HFFc6 (cell line): ENCODE results near the gene TTLL5. TPM values are rescaled to one million over a fixed set of nuclear protein-coding genes. Genes with fewer than 3 reads are reported as not detected.

Experiments
- DNase-seq: peaks from one replicate; pipeline ENCODE4 v3.0.0-alpha.2; 2018
- H3K27ac Mint-ChIP-seq: 2 replicates; pipeline ENCODE4 v1.8.0; 2020; ENCODE audit warnings: mild to moderate bottlenecking, mixed read lengths
- H3K27me3 Mint-ChIP-seq: 2 replicates; pipeline ENCODE4 v1.8.0; 2021; ENCODE audit warnings: mild to moderate bottlenecking, moderate library complexity, mixed read lengths; ENCODE audit not compliant: insufficient read depth
- H3K36me3 Mint-ChIP-seq: 2 replicates; pipeline ENCODE4 v1.8.0; 2021; ENCODE audit warnings: low read depth, mixed read lengths
- H3K4me1 Mint-ChIP-seq: 2 replicates; pipeline ENCODE4 v1.8.0; 2020; ENCODE audit warnings: low read depth, mixed read lengths
- H3K4me3 Mint-ChIP-seq: 2 replicates; pipeline ENCODE4 v1.8.0; 2020; ENCODE audit warnings: mild to moderate bottlenecking, moderate library complexity, mixed read lengths
- H3K9me3 Mint-ChIP-seq: 2 replicates; pipeline ENCODE4 v1.8.0; 2020; ENCODE audit warnings: mild to moderate bottlenecking, mixed read lengths
- total RNA-seq, 6 experiments: library from RNA; stranded (reverse); fragmentation: NEBNext Ultra II Directional; extraction: Animal tissue kit (Norgen Biotek cat#: 25700); gene quantifications; 2 replicates in 1 of 6; 3 replicates in 5 of 6; pipeline ENCODE4 v1.2.3, GENCODE V29; 2021
- TF ChIP-seq, protein P1 (sequence below): fragments of 200-600 bp; sonication (generic); IDR thresholded peaks from 2 replicates; pipeline ENCODE4 v1.5.0; 2021; ENCODE audit warnings: antibody characterized with exemption, mild to moderate bottlenecking

The TTLL5 gene
- total RNA-seq, 6 experiments from 2014 or later: 22.0 to 28.9 (median 25.0) TPM

DNA sequence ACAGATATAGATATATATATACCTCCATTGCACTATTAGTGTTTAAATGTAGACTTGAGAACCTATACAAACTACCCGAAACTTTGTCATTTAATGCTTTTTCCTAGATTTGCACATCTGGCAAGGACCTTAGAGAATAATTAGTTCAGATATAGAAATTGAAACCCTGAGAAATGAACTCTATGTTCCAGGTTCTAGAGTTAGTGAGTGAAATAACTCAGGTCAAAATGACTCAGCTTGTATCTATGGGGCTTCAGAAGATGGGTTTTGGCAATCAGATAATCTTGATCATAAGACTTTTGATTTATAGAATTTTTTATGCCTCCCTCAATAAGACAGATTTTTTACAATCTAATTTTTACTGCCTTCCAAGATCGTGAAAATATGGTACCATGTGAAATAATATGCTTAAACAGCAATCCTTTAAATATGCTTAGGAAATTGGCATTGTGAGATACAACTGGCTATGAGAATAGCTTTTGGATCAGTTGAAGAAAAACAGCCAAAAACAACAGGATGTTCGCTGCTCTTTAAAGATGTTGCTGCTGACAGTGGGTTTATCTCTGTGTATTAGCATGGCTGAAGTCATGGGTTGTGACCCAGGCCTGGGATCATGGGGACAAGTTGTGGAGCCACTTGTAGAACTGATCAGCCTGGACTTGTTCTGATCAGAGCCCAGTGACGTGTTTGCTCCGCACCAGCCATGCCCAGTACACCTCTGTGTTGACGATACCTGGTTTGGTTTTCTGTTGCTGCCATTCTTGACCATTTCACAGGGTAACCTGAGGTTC, 63.6 kb downstream of the TTLL5 start:
- no peak overlapping the region for H3K4me3 Mint-ChIP-seq
- H3K9me3 Mint-ChIP-seq: no peaks in the 10 kb centered on the region
- no peak overlapping the region for H3K27ac Mint-ChIP-seq
- H3K4me1 Mint-ChIP-seq: peaks cover 7% of the 10 kb centered on the region; the same call in 1 of the 2 replicates
- H3K27me3 Mint-ChIP-seq: peaks cover 2% of the 10 kb centered on the region; the same call in 1 of the 2 replicates
- TF ChIP-seq, protein P1, sequence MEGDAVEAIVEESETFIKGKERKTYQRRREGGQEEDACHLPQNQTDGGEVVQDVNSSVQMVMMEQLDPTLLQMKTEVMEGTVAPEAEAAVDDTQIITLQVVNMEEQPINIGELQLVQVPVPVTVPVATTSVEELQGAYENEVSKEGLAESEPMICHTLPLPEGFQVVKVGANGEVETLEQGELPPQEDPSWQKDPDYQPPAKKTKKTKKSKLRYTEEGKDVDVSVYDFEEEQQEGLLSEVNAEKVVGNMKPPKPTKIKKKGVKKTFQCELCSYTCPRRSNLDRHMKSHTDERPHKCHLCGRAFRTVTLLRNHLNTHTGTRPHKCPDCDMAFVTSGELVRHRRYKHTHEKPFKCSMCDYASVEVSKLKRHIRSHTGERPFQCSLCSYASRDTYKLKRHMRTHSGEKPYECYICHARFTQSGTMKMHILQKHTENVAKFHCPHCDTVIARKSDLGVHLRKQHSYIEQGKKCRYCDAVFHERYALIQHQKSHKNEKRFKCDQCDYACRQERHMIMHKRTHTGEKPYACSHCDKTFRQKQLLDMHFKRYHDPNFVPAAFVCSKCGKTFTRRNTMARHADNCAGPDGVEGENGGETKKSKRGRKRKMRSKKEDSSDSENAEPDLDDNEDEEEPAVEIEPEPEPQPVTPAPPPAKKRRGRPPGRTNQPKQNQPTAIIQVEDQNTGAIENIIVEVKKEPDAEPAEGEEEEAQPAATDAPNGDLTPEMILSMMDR: no peak
- no peak for DNase-seq
- peaks cover 39% of the 10 kb centered on the region for H3K36me3 Mint-ChIP-seq

DNA sequence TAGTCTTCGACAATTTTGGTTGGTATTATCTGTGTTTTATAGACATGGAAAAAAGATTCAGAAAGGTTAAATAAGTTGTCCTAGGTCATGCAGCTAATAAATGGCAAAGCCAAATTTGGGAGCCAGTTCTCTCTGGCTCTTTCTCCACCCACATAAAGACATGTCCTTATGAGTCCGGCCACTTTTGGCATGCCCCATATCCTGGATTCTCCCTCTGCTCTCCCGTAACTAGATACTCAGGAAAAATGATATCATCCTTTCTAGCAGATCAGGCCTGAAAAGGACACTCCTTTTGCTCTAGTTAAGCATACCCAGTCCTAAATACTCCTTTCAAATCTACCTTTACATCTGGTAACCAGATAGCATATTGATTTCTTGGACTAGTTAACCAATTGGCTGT, 64.4 kb downstream of the TTLL5 start:
- DNase-seq: no peak

DNA sequence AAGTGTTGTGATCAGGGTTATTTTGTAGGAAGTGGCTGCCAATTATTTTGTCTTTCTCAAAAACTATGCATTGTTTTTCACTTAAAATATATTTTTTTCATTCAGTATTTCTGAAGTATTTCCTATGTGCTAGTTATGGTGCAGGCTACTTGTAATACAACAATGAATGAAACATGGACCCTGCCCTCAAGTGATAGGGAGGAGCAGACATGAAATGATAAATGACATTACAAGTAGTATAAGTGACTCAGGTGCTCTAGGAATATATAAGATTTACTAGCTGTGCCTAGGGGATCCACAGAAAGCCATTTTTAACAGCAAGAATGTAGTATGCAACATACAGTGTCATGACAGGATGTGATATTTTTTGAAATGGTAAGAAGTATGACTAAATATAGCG, 65.3 kb downstream of the TTLL5 start:
- no peaks in the 10 kb centered on the region for H3K4me1 Mint-ChIP-seq
- H3K36me3 Mint-ChIP-seq: peaks cover 24% of the 10 kb centered on the region
- no peak for DNase-seq
- H3K4me3 Mint-ChIP-seq: no peak overlapping the region
- H3K27me3 Mint-ChIP-seq: peaks cover 2% of the 10 kb centered on the region
- H3K9me3 Mint-ChIP-seq: no peaks in the 10 kb centered on the region
- no peak overlapping the region for H3K27ac Mint-ChIP-seq
- TF ChIP-seq, protein P1: no peak

More for the DNA sequence above, 64.4 kb downstream of the TTLL5 start:
- Mint-ChIP-seq H3K36me3 (peaks cover 32% of the 10 kb centered on the region), H3K27ac (no peak overlapping the region), H3K27me3 (peaks cover 2% of the 10 kb centered on the region), H3K9me3 (no peaks in the 10 kb centered on the region), H3K4me1 (peaks cover 6% of the 10 kb centered on the region; the same call in 1 of the 2 replicates), H3K4me3 (no peak overlapping the region)
- TF ChIP-seq, protein P1: no peak

DNA sequence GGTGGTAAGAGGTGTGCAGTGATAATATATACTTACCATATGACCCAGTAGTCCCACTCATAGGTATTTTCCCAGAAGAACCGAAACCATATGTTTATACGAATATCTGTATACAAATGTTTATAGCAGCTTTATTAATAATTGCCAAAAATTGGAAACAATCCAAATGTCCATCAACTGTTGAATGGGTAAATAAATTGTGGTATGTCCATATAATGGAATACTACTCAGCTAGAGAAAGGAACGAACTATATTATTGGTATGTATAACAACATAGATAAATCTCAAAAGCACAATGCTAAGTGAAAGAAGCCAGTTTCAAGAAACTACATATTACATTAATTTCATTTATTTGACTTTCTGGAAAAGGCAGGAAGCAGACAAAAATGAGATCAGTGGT, 66.1 kb downstream of the TTLL5 start:
- H3K36me3 Mint-ChIP-seq: peaks cover 20% of the 10 kb centered on the region
- no peaks in the 10 kb centered on the region for H3K4me1 Mint-ChIP-seq
- no peak for DNase-seq
- TF ChIP-seq, protein P1: no peak
- H3K4me3 Mint-ChIP-seq: no peak overlapping the region
- H3K27me3 Mint-ChIP-seq: peaks cover under 1% of the 10 kb centered on the region
- no peak overlapping the region for H3K27ac Mint-ChIP-seq
- no peaks in the 10 kb centered on the region for H3K9me3 Mint-ChIP-seq

DNA sequence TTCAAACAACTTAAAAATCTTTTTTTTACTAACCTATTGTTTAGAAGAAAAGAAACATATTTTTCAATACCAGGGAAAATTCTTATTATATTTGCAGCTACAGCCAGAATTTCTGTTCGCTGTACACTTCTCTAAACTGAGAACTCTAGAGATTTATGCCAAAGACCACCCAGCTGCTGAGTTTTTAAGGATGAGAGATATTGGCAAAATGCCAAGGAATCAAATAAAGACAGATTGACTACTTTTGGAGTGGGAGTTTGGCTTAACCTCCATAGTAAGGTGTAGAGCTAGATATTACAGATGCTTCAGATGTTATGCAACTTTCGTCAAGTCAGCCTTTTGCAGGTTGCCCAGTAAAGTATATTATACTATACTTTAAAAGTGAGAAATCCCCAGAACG, 71.8 kb downstream of the TTLL5 start:
- TF ChIP-seq, protein P1: no peak
- no peaks in the 10 kb centered on the region for H3K4me1 Mint-ChIP-seq
- H3K36me3 Mint-ChIP-seq: peaks cover 5% of the 10 kb centered on the region
- H3K4me3 Mint-ChIP-seq: no peak overlapping the region
- H3K9me3 Mint-ChIP-seq: no peaks in the 10 kb centered on the region
- DNase-seq: no peak
- H3K27ac Mint-ChIP-seq: no peak overlapping the region
- no peaks in the 10 kb centered on the region; the same call in 1 of the 2 replicates for H3K27me3 Mint-ChIP-seq
